SW480 (cell line): ENCODE measurements around the gene UVSSA.

ENCODE experiments used
- DNase-seq: peaks from one replicate; pipeline ENCODE4 v3.0.0-alpha.2; 2016; ENCODE audit warnings: low spot score

UVSSA gene

GRCh38 chr4:1407657-1408333 lies 60.8 kb downstream of the UVSSA start:
- no peak for DNase-seq

- DNase-seq = no peak
These were observed 61.4 kb downstream of the UVSSA start for GRCh38 chr4:1408418-1408817.

GRCh38 chr4:1409079-1409478 lies 62.1 kb downstream of the UVSSA start:
- DNase-seq = no peak

- no peak for DNase-seq
These were observed 62.8 kb downstream of the UVSSA start for GRCh38 chr4:1409491-1410425.

GRCh38 chr4:1410491-1411325 lies 63.7 kb downstream of the UVSSA start:
- no peak for DNase-seq

- no peak for DNase-seq
These were observed 64.7 kb downstream of the UVSSA start for GRCh38 chr4:1411436-1412375.

GRCh38 chr4:1412376-1413203 lies 65.6 kb downstream of the UVSSA start:
- no peak for DNase-seq

GRCh38 chr4:1413204-1413663 lies 66.2 kb downstream of the UVSSA start:
- no peak for DNase-seq

- DNase-seq = no peak
These were observed 66.9 kb downstream of the UVSSA start for GRCh38 chr4:1413687-1414479.

GRCh38 chr4:1414831-1415680 lies 68.0 kb downstream of the UVSSA start:
- no peak for DNase-seq

GRCh38 chr4:1415681-1415981 lies 68.6 kb downstream of the UVSSA start:
- DNase-seq = no peak

GRCh38 chr4:1416051-1416947 lies 69.3 kb downstream of the UVSSA start:
- no peak for DNase-seq

- DNase-seq = no peak
These were observed 69.9 kb downstream of the UVSSA start for GRCh38 chr4:1416948-1417260.

- peak; percentile 91 for DNase-seq
These were observed 70.7 kb downstream of the UVSSA start for GRCh38 chr4:1417522-1418390.

GRCh38 chr4:1418494-1419285 lies 71.7 kb downstream of the UVSSA start:
- no peak for DNase-seq

GRCh38 chr4:1419708-1420107 lies 72.7 kb downstream of the UVSSA start:
- no peak for DNase-seq
